GM20000 (cell line): ENCODE results near the gene CMC1.

ENCODE experiments used
- DNase-seq: peaks from one replicate; pipeline ENCODE4 v3.0.0; 2012; ENCODE audit warnings: low spot score
- CTCF ChIP-seq: IDR thresholded peaks from 2 replicates; pipeline ENCODE4 v1.5.1; 2012; ENCODE audit warnings: mild to moderate bottlenecking, control low read depth; ENCODE audit errors: extremely low read depth, missing control alignments

The CMC1 gene

DNA sequence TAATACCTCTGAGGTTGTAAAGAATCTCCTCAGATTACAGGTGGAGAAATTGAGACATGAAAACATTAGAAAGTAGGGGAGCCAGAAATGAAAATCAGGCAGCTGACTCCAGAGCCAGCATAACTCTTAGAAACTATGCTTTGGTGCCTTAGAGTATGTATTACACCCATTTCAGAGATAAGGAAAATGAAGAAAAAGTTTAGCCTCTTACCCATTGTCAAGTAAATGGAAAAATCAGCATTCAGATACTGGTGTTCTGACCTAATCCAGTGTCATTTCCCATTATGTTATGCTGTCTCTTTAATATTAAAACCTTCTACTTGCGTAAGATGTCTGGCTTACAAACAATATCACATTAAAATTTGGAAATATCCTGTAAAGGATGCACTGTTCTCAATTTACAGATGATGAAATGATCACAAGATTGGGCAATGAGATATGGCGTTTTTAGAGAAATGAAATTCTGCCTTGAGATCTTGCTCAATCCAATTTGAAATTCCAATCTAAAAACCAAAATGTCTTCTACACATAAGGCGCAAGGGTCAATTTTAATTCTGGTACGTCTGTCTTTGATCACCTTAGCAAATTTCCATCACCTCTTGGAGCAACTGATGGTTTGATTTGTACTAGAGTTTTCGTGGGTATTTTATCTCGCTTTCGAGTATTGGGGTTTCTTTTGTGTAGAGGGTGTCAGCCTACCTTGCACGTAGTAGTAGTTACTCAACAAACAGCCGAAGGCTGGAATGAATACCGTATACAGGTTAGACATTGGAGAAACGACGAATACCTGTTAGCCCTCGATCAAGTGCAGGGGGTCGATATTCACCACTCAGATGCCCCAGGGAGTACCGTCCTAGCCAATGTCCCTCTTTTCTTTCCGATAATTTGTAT, 106.2 kb downstream of the CMC1 start:
- no peak for DNase-seq
- no peak for TF ChIP-seq CTCF

DNA sequence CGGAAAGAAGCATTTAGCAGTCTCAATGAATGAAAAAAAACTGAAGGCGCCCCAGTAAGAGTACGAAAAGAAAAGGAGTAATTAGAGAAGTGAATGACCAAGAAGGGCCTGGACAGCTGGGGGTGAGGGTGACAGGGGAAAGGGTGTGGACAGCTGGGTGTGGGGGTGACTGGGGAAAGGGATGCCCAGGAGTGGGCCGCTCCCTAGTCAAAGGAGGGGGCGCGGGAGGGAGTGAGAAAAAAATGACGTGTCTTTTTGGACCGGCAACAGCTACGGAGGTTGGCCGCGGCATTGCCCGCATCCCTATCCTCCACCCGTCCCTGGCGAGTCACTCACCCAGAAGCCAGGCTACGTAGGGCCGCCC, 106.8 kb downstream of the CMC1 start:
- no peak for TF ChIP-seq CTCF
- DNase-seq = no peak

DNA sequence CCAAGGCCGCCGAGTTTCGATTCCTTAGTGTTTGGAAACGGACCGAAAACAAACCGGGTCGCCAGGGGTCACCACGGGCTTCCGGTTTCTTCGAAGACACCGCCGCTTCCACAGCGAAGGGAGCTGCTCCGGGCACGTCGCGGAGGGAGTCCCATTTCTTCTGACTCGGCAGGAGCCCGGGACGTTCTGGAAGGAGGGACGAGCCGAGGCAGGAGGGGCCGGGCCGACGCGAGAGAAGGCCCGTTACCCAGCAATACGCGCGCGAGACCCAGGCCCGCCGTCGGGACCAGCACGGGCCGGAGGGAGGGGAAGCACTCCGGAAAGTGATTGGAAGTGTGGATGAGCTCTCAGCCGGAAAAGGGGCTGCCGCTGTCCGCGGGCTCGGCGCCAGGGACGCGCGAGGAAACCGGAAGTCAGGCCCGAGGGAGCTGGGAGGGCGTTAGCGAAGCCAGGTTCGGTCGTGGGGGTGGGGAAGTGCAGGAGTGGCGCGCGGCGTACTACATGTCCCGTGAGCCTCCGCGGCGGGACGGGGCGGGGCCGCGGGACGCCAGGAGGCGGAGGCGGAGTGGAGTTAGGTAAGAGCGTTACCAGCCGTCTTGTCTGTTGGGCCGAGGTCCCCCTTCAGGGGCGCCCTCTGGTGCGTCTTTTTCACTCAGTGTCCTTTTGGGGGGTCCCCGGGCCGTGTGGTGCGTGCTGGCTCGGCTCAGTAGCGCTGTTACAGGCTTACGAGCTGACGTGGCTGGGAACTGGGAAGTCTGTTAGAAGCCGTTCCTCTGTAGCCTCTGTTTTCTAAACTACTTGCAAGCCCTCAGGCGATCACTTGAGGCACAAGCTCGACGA, 107.4 kb downstream of the CMC1 start, which contains the start of the genes AZI2 and ZCWPW2:
AZI2 (minus strand) TSS at position 196 of the 840 bp plus-strand sequence. CDS start 8,207 bp downstream, outside the sequence.
ZCWPW2 (plus strand) TSS at position 93 of the 840 bp plus-strand sequence. CDS start 64,348 bp downstream, outside the sequence.
- TF ChIP-seq CTCF = no peak
- peak; percentile 85 for DNase-seq

DNA sequence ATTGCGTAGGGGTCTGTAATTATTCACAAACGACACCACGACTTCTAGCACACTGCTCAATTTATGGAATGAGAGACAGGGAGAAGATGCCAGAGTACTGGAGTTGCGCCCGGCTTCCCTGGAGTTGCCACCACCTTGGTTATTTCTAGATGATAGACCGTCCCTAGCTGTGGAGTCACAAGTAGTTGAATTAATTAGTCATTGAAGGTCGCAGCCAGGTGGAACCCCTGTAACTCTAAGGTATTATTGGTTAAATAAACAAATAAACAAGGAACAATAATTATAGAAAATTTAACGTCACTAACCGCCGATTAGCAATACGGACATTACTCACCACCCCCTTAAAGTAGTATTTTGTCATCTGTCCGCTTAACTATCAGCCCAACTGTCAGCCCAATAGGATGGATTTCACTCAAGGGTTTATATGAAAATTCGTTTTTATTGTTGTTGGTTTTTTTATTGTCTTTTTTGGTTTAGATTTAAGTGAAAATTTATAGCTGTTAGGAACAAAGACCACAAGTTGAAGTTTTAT, 108.1 kb downstream of the CMC1 start:
- no peak for DNase-seq
- no peak for TF ChIP-seq CTCF
